Adipose tissue (tissue), 3 donors: Measurements from ENCODE around the gene CCSER2. TPM values are rescaled to one million over a fixed set of nuclear protein-coding genes. Genes with fewer than 3 reads are reported as not detected.
"Not testable (repeated sequence)": the region's sequence is repeated elsewhere in the genome, so short reads cannot be mapped to it uniquely, and the experiment has no call there.

Experiments
- H3K27ac ChIP-seq: one replicate; pipeline ENCODE4 v1.5.1; 2013; ENCODE audit warnings: low read depth, low read length
- WGBS, 3 donors: extraction: QIAGEN DNeasy Blood & Tissue Kit; methylation state at CpG; one replicate each; pipeline ENCODE4 v1.1.7; 2013; 5-methylcytosine and 5-hydroxymethylcytosine counted together
- polyA plus RNA-seq, 3 donors: library from polyadenylated mRNA; stranded (reverse); fragments of 200-250 nt; gene quantifications; one replicate each; pipeline ENCODE4 v1.2.3, GENCODE V29; 2013
- donor health status: healthy with polysubstance abuse.
- donor health status: Bipolar disorder and iron deficiency.
- donor health status: healthy.

CCSER2 gene
- polyA plus RNA-seq, 3 donors, result 4.3 to 16.1 (median 9.2) TPM

DNA sequence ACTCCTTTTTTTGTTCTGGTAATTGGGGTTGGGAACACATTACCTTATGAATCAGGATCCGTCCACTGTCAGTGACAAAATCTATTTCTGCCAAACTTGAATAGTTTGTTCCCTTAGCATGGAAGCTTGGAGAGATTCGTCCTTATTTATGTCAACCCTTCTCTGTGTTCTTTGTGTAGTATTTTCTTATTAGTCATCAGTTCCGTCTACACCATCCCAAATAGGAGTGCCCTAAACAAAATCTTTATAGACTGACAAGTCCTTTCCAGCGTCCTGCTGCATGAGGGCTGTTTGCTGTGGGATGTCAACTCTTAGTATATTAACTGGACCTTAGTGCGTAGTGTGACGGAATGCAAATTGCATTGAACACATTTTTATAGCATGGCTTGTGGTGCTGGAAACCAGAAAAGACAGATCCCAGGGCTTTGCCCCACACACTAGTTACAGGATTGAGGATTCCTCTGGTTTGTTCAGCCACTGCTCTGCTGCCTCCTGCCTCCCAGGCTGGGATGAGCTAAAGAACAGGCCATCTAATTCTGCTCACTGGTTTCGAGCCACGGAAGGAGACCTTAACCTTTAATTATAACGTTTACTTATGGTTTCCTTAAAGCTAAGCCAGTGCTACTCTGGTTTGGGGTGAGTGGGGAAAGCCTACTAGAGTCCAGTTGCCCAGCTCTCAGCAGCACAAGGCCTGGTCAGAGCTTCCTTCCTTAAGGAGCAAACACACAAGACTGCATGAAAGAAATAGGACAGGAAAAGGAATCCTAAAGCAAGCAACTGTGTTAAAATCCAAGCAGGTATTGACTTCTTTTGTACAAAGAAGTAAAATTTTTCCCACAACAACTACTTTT lies 194.4 kb downstream of the CCSER2 start:
- H3K27ac ChIP-seq, result no peak overlapping the region
- WGBS, 3 donors, result 71 to 78% (median 75%) methylated on average over 9 of the region's 9 CpGs

DNA sequence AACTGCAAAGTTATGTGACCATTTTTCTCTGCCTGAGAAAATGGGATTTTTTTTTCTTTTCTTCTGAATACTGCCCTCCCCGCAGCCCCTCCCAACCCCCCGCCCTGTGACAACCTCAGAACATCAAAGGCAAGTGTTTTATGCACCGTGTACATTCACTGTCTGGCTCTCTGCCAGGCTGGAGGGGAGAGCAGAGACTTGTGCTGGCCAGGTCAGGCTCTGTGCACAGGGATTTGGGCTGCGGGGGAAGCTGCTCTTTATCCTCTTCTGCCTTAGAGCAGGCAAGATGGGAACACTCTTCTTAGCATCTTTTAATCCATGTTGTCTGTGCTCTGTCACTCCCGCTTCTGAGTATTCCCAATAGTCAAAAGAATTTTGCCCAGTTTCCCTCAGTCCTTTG lies 195.1 kb downstream of the CCSER2 start:
- 35 to 37% (median 36%) methylated on average over 5 of the region's 5 CpGs for WGBS, 3 donors
- no peak overlapping the region for H3K27ac ChIP-seq

- H3K27ac ChIP-seq, result no peak overlapping the region
Measured at GRCh38 chr10:84524435-84524834, 196.0 kb downstream of the CCSER2 start.

DNA sequence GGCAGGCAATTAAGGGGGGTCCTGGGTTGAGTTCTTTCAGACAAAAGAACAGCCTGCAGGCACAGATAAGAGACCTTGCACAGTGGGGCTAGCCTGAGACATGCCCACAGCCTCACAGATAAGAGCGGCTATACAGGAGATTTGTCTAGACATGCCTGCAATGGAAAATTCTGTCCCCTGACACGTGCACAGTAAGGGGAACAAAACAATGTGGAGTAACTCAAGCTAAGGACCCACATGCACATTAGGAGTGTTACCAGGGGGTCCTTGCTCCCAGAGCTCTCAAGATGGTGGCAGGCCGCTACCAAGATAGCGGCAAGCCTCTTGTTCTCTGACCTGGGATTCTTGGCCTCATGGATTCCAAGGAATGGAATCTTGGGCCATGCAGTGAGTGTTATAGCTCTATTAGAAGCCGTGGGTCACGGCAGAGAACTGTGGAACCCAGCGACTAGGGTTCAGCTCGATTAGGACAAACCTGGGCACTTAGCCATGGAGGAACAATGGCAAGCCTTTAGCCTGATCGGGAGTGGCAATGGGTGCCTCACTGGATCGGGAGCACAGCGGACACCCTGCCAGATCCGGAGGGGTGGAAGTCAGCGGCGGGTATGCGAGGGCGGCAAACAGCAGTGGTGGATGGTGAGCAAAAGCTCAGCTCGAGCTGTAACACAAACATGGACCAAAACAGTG lies 196.9 kb downstream of the CCSER2 start:
- no peak overlapping the region for H3K27ac ChIP-seq
- 89 to 95% (median 90%) methylated on average over 16 to 17 of the region's 17 CpGs for WGBS, 3 donors

- 95 to 96% (median 96%) methylated on average over 7 of the region's 7 CpGs for WGBS, 3 donors
- not testable (repeated sequence) for H3K27ac ChIP-seq
Measured at GRCh38 chr10:84525807-84526182, 197.4 kb downstream of the CCSER2 start.

GRCh38 chr10:84527386-84527785 lies 199.0 kb downstream of the CCSER2 start:
- 45 to 85% (median 85%) methylated on average over 5 of the region's 5 CpGs for WGBS, 3 donors
- H3K27ac ChIP-seq, result not testable (repeated sequence)

- not testable (repeated sequence) for H3K27ac ChIP-seq
- 86 to 90% (median 86%) methylated on average over 5 of the region's 5 CpGs for WGBS, 3 donors
Measured at GRCh38 chr10:84528526-84528925, 200.1 kb downstream of the CCSER2 start.

GRCh38 chr10:84530724-84531325 lies 202.4 kb downstream of the CCSER2 start:
- H3K27ac ChIP-seq, result no peak overlapping the region
- WGBS, 3 donors, result 89 to 93% (median 91%) methylated on average over 9 of the region's 9 CpGs

DNA sequence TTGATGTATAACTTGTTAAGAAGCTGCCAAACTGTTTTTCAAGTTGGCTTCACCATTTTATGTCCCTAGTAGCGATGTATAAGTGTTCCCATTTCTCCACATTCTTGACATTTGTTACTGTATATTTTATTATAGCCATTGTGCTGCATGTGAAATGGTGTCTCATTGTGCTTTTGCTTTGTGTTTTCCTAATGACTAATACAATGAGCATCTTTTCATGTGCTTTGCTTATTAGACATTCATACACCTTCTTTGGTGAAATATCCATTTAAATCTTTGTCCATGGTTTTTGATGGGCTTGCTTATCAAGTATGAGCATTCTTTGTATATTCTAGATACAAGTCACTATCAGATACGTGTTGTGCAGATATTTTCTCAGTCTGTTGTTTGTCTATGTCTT lies 203.0 kb downstream of the CCSER2 start:
- WGBS, 3 donors, result 74 to 92% (median 84%) methylated on average over 2 of the region's 2 CpGs
- no peak overlapping the region for H3K27ac ChIP-seq

DNA sequence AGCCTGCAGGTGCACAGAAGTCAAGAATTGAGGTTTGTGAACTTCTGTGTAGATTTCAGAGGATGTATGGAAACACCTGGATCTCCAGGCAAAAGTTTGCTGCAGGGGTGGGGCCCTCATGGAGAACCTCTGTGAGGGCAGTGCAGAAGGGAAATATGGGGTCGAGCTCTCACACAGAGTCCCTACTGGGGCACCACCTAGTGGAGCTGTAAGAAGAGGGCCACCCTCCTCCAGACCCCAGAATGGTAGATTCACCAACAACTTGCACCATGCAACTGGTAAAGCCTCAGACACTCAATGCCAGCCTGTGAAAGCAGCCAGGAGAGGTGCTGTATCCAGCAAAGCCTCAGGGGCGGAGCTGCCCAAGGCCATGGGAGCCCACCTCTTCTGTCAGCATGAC lies 205.8 kb downstream of the CCSER2 start:
- no peak overlapping the region for H3K27ac ChIP-seq
- WGBS, 3 donors, result 61 to 81% (median 66%) methylated on average over 2 of the region's 2 CpGs

DNA sequence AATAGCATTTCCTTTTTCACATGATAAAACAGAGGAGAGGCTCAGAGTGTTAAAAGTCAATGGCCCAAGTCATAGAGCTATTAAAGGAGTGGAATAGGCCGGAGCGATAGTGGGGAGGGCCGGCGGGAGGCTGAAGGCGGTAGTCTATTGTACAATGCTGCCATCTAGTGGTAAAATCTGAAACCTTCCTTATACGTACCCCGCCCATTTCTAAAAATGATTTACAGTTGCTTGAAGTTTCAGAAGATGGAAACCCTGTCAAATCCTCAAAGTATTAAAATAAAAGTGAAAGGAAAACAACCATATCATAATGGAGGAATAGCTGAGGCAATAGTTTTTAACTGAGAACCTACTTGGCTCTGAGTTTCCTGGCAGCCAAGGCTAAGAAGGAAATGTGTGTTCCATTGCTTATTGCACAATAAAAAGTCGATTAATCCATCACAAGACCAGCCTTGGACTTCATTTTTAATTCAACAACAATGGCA lies 209.1 kb downstream of the CCSER2 start:
- WGBS, 3 donors, result 8 to 13% (median 10%) methylated on average over 8 of the region's 8 CpGs

DNA sequence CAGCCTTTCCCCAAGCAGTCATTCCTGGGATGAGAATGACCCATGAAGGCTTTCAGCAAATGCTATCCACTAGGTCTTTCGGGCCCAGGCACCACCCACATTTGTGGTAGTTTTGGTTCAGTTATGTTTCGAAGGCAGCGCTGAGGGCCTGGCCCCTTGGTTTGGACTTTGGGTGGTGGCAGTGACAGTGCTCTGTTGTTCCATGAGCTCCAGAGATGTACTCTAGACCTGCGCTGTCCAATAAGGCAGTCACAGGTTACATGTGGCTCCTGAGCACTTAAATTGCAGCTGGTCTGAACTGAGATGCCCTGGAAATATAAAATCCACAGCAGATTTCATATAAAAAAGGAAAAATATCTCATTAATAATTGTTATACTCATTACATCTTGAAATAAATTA lies 209.6 kb downstream of the CCSER2 start:
- H3K27ac ChIP-seq, result no peak overlapping the region
- 85 to 90% (median 89%) methylated on average over 4 of the region's 4 CpGs for WGBS, 3 donors

More for the DNA sequence above, 209.1 kb downstream of the CCSER2 start:
- H3K27ac ChIP-seq, result no peak overlapping the region

- 74 to 76% (median 74%) methylated on average over 3 of the region's 3 CpGs for WGBS, 3 donors
- no peak overlapping the region for H3K27ac ChIP-seq
Measured at GRCh38 chr10:84539216-84539615, 210.8 kb downstream of the CCSER2 start.

GRCh38 chr10:84540022-84540616 lies 211.7 kb downstream of the CCSER2 start:
- WGBS, 3 donors, result 28 to 33% (median 30%) methylated on average over 8 of the region's 8 CpGs
- no peak overlapping the region for H3K27ac ChIP-seq

- H3K27ac ChIP-seq, result no peak overlapping the region
- WGBS, 3 donors, result 1 to 4% (median 4%) methylated on average over 49 to 51 of the region's 51 CpGs
Measured at GRCh38 chr10:84540617-84541288, 212.4 kb downstream of the CCSER2 start.

DNA sequence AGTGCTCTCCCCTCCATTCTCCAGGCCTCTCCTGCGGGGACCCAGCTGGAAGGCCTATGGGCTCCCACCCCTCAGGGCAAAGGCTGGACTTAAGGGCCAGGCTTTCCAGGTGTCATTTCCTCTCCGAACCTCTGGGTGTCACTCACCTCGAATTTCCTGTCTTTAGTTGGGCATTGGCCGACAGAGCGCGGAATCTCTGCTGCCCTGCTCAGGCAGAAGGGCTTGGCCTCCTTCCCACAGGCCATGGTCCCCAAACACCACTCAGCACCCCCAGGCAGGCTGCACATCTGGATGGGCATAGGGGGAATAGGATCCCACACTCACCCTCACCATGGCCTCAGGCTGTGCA lies 212.9 kb downstream of the CCSER2 start:
- 67 to 76% (median 69%) methylated on average over 6 of the region's 6 CpGs for WGBS, 3 donors
- no peak overlapping the region for H3K27ac ChIP-seq

DNA sequence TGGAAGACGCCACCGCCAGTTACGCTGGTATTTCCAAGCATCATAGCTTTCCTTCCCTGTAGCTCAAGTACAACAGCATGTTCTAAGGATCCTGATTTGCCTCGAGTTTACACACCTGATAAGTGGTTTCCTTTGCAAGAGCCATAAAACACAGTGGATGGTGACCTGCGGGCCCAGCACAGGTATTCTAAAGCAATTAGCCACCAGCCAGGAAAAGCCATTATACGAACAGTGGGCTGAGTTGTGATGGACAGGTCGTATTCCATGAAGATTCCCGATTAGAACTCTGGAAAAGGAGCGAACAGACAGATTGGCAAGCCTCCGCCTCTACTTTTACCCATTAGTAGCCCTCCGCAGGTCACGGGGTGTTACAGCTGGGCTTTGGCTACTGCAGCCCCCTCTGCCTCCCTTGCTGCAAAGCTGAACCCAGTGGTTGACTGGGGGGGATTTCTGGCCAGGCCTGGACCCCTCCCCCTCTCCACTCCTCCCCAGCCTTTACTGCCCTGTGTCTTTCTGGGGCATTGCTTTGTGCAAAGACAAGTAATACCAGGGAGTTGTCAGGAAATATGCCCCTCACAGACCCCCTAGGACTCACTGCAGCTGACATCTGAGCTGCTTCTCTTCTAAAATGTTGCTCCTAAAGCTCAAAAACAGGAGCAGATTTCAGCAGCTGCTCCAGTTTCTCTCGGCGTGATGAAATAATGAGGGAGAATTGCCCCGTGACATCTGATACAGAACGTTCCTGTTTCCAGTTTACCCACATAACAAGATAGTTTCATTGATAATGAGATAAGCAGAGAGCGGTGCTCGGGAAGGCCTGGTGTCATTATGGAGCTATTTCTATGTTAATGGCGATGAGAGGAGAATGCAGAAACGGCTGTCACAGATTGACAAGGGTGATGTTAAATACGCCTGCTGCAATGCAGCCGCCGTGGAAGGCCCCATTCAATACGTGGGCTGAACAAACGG lies 214.4 kb downstream of the CCSER2 start:
- 63 to 76% (median 72%) methylated on average over 25 of the region's 25 CpGs for WGBS, 3 donors
- H3K27ac ChIP-seq, result no peak overlapping the region
